M059J (cell line): ENCODE measurements around the gene PTPN7. TPM values are rescaled to one million over a fixed set of nuclear protein-coding genes. Genes with fewer than 3 reads are reported as not detected.
A peak's percentile ranks its signal among the peaks of the same experiment; 100 is the strongest.
"Not testable (repeated sequence)": the region's sequence is repeated elsewhere in the genome, so short reads cannot be mapped to it uniquely, and the experiment has no call there.

Source experiments
- DNase-seq: peaks from one replicate; pipeline ENCODE4 v3.0.0-alpha.2; 2012; ENCODE audit warnings: low read depth
- total RNA-seq: library from RNA; depleted of rRNA; stranded (reverse); fragments of >200 nt; shearing (Covaris generic); gene quantifications from 2 replicates; pipeline ENCODE4 v1.2.3, GENCODE V29; 2014

The PTPN7 gene
- total RNA-seq, 1 experiment from 2014 or later, result not detected

GRCh38 chr1:202189918-202190715 is 29.7 kb upstream of the PTPN7 start:
- peak; percentile 33 for DNase-seq

DNA sequence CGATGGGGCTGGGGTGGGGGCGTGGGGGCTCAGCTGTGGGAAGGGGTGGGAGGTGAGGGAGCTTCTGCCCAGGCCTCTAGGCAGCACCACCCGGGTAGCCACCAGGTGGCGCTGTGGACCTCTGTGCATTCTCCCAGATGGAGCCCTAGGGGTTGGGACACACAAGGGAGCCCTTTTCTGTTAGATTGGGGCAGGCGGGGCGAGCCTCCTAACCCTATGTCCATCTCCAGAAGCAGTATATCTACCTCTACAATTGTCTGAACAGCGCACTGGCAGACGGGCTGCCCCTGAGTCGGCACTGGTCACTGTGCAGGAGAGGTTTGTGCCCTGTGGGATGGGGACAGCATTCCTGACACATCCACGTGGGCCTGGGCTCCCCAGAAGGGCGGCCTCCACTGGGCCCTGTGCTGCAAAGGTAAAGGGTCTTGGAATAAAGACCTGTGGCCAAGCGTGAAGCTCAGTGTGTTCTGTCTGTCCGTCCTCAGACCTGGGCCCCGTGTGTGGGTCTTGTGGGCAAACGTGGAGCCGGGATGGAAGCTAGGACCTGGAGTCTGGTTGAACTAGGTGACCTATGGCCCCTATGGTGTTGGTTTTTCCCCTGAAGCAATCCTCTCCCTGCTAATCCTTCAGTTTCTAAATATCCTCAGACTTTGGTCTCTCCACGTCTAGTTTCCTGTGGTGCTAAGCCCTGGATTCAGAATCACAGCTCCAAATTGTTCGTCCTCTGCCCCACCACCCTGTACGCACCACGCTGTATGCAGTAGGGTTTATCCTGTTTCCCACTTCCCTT is 28.8 kb upstream of the PTPN7 start:
- peak; percentile 62 for DNase-seq

DNA sequence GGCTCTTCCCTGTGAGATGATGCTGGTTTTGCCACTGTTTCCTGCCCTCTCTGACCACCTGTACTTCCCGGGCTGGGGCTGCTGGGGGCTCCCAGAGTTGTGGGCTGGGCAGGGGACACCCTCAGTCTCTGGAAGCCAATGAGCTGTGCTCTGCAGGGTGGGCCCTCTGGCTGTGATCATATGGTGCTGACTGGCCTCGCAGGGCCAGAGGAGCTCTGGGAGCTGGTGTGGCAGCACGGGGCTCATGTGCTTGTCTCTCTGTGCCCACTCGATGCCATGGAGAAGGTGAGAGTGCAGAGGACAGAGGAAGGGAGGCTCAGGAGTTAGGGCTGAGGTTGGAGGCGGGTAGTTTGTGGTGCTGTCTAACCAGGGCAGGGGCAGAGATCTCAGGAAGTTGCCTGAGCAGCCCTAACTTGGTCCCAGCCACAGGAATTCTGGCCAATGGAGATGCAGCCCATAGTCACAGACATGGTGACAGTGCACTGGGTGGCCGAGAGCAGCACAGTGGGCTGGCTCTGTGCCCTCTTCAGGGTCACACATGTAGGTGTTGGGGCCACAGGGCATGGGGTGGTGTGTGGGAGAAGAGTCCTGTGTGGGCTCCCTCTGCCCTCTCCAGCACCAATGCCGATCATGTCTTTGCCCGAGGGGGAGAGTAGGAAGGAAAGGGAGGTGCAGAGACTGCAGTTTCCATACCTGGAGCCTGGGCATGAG is 27.4 kb upstream of the PTPN7 start:
- DNase-seq, result no peak

DNA sequence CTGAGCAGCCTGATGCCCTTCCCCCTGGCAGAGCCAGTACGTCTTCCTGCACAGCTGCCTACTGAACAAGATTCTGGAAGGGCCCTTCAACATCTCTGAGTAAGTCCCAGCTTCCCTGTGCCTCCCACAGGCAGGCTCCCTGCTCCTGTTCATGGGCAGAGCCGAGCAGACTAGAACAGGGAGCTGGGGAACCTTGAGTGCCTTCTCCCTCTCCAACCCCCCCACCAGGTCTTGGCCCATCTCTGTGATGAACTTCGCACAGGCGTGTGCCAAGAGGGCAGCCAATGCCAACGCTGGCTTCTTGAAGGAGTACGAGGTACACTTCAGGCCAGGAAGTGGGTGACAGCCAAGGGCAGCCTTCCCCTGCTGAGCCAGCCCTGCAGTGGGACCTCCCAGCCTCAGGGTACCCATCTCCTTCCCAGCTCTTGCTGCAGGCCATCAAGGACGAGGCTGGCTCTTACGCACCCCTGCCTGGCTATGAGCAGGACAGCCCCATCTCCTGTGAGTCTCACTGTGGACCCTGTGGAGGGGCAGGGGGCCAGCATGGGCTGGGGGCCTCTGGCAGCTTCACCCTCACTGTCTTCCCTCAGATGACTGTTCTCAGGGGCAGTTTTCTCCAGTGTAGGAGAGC is 26.8 kb upstream of the PTPN7 start:
- DNase-seq, result no peak

GRCh38 chr1:202186327-202186726 is 25.9 kb upstream of the PTPN7 start:
- no peak for DNase-seq

GRCh38 chr1:202184750-202185460 is 24.5 kb upstream of the PTPN7 start:
- DNase-seq, result peak; percentile 83

- no peak for DNase-seq
Measured at GRCh38 chr1:202182040-202182877, 21.9 kb upstream of the PTPN7 start.

GRCh38 chr1:202181586-202181985 is 21.2 kb upstream of the PTPN7 start:
- DNase-seq, result no peak

- not testable (repeated sequence) for DNase-seq
Measured at GRCh38 chr1:202180751-202181139, 20.3 kb upstream of the PTPN7 start.

DNA sequence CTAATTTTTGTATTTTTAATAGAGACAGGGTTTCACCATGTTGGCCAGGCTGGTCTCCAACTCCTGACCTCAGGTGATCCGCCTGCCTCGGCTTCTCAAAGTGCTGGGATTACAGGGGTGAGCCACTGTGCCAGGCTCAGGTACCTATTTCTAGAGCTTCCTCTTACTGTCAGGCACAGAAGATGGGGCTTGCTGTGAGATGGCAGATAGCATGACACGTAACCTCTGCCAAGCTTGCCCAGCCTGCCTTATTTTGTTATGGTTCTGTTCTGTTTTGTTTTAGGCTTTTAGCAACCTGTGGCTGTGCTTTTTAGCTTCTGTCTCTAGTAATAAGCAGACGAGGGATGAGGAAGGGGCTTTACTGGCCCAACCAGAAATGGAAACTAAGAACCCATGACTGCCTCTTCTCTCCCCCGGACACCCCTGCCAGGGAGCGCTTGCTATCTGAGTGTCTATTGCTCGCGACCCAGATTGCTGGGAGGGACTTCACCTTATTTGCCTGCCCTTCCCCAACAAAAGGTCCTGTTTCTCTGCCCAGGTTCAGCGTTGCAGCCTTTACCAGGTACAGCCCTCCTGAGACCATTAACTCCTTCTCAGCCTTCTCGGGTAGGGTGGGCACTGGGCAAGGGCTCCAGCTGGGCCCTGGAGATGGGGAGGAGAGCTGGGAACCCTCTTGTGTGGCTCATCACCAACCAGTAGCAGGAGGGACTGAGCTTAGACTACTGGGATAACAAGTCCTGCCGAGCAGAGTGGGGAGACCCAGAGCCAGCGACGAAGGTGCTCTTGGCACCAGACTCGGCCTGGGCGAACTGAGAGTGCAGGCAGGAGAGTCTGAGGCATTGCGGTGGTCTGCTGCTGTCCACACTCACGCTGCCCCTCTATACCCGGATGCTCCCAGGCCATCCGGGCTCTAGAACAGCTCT is 19.7 kb upstream of the PTPN7 start:
- DNase-seq, result no peak

GRCh38 chr1:202176949-202177927 is 16.8 kb upstream of the PTPN7 start:
- no peak for DNase-seq

DNA sequence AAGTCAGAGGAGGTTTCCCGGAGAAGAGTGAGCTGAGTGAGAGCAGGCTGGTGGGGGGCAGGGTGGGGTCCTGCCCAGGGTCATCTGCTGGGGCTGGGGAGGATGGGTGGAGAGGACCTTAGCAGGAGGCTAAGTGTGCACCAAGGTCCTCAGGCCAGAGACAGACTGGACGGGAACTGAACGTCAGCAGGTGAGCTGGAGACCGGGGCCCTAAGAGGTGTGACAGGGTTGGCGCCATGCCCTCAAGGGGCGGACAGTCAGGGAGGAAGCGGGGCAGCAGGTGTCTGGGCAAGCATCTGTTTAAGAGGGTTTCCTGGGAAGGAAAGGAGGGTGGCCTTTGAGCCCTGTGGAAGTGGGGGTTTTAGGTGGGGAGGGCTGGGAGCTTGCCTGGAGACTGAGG is 13.6 kb upstream of the PTPN7 start:
- DNase-seq, result no peak

DNA sequence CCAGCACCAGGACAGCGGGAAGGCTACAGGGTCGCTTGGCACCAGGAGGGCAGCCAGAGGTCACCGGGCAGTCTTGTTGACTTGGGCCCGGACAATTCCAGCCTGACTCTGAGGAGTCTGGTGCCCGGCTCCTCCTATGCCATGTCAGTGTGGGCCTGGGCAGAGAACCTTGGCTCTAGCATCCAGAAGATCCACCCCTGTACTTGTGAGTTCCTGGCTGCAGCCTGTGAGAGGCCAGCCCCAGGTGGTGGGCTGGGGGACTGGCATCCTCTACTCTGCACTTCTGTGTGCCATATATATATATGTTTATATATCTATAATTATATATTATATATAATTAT is 11.6 kb upstream of the PTPN7 start:
- no peak for DNase-seq

DNA sequence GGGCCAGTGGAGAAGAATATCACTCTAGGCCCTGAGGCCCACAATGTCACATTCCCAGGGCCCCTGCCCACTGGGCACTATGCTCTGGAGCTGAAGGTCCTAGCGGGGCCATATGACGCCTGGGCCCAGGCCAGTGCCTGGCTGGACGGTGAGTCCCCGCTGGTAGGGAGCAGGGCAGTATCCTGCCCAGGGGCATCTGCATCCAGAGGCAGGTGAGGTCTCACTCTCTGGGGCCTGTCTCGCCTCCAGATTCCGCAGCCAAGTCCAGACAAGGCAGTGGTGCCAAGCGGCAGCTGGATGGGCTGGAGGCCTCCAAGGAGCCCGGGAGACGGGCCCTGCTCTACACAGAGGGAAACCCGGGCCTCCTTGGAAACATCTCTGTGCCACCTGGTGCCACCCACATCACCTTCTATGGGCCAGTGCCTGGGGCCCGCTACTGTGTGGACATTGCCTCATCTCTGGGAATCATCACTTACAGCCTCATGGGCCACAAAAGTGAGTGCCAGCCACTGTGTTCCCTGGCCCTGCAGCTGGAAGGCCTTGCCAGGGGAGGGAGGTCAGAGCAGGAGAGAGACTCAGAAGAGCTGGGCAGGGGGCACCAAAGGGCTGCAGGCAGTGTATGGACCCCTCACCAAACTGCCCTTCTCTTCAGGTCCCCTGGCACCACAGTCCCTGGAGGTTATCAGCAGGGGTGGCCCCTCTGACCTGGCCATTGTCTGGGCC is 11.1 kb upstream of the PTPN7 start:
- DNase-seq, result no peak

DNA sequence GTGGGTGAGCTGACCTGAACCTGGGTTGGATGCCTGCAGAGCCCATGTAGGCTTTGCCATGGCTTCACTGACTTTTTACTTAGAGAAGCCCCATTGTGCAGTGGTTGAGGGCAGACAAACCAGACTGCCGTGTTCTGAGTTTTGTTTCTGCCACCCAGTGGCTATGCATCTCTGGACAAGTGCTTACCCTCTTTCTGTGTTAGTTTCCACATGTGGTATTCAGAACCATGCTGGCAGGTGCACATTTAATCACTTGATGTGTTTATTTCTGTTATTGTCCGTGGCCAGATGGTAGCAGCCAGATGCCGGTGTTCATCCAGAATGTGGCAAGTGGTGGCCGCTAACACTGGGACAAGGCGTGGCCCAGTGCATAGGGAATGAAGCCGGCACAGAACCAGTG is 10.3 kb upstream of the PTPN7 start:
- no peak for DNase-seq

DNA sequence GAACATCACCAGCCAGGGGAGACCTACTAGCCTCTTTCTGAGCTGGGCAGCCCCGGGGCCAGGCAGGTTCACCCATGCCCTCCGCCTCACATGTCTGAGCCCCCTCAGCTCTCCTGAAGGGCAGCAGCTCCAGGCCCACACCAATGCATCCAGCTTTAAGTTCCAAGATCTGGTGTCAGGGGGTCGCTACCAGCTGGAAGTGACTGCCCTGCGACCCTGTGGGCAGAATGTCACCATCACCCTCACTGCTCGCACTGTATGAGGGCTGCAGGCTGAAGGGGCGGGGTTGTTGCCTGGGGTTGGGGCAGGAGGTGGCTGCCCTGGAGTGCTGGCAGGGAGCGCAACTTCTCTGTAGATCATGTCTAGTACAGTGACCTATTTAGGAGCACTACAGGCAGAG is 8.5 kb upstream of the PTPN7 start:
- no peak for DNase-seq

- no peak for DNase-seq
Measured at GRCh38 chr1:202167708-202168415, 7.5 kb upstream of the PTPN7 start.
